ENCODE data around the gene GTF2H2.
"Not testable (repeated sequence)": the region's sequence is repeated elsewhere in the genome, so short reads cannot be mapped to it uniquely, and the experiment has no call there.

GTF2H2 gene

DNA sequence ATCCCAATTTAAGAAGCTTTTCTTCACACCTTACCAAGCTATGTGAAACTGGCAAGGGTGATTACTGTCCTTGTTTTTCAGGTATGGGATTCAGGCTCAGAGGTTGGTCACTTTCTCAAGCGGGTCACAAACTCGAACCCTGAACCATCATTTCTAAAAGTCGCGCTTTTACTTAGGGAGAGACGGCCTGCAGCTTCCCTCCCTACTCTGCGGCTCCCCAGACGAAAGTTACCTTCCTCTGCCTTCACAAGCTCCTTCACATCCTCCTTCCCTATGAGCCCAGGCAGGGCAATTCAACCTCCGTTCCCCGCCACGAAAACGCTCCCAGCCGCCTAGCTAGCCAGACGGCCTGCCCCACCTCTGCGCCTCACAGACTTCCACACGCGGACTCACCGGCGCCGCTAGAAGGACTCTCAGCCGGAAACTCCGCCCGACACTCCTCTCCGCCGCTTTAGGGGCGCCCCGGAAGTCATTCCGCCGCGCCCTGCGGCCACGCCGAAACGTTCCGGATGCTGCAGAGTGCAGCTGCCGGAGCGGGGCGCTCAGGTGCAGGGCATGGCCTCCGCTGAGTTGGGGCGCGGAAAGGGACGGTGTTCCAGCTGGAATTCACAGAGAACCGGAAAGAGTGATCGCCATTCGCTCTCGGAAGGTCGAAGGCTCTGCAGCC, at the start of gene GTF2H2:
Gene GTF2H2, minus strand, starts transcription at position 415 of the 667 bp plus-strand sequence. CDS start 4,913 bp downstream, outside the sequence.
- not testable (repeated sequence) for DNase-seq (ENCODE audit: low spot score)

- DNase-seq (ENCODE audit: low spot score): not testable (repeated sequence)
Observed at GRCh38 chr5:71109730-71110275, 42.3 kb upstream of the GTF2H2 start.

- DNase-seq (ENCODE audit: low spot score): not testable (repeated sequence)
Observed at GRCh38 chr5:71099996-71100395, 32.5 kb upstream of the GTF2H2 start.

GRCh38 chr5:71097930-71098203, 30.4 kb upstream of the GTF2H2 start:
- DNase-seq (ENCODE audit: low spot score): not testable (repeated sequence)

- not testable (repeated sequence) for DNase-seq (ENCODE audit: low spot score)
Observed at GRCh38 chr5:71097173-71097929, 29.9 kb upstream of the GTF2H2 start.

- not testable (repeated sequence) for DNase-seq (ENCODE audit: low spot score)
Observed at GRCh38 chr5:71089773-71090172, 22.3 kb upstream of the GTF2H2 start.

DNA sequence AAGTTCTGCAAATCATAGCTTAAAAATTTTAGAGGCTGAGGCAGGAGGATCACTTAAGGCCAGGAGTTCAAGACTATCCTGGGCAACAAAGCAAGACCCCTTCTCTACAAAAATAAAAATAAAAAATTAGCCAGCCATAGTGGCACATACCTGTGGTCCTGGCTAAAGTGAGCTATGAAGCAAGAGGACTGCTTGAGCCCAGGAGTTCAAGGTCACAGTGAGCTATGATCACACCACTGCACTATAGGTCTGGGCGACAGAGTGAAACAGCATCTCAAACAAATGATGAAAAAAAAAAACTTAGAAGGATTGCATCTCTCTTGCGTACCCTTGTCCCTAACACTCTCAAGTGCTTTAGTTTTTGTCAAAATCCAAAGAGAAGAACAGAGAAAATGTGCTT, 21.3 kb upstream of the GTF2H2 start:
- DNase-seq (ENCODE audit: low spot score): not testable (repeated sequence)

DNA sequence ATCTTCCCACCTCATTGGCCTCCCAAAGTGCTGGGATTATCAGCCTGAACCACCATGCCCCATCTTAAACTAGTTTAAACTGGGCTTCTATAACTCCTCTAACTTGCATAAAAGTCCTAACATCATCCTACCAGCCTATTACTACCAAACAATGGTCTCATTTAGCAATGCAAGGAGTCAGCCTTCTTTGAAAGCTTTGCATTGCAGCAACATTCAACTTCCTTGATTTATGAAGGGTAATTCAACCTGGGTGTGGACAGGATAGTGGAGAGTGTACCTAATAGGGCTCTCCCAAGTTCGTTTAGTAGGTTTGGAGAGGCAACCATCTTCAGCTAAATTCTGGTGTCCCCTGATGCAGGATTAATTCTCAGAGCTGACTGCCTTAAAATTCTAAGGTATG, 18.7 kb upstream of the GTF2H2 start:
- not testable (repeated sequence) for DNase-seq (ENCODE audit: low spot score)

DNA sequence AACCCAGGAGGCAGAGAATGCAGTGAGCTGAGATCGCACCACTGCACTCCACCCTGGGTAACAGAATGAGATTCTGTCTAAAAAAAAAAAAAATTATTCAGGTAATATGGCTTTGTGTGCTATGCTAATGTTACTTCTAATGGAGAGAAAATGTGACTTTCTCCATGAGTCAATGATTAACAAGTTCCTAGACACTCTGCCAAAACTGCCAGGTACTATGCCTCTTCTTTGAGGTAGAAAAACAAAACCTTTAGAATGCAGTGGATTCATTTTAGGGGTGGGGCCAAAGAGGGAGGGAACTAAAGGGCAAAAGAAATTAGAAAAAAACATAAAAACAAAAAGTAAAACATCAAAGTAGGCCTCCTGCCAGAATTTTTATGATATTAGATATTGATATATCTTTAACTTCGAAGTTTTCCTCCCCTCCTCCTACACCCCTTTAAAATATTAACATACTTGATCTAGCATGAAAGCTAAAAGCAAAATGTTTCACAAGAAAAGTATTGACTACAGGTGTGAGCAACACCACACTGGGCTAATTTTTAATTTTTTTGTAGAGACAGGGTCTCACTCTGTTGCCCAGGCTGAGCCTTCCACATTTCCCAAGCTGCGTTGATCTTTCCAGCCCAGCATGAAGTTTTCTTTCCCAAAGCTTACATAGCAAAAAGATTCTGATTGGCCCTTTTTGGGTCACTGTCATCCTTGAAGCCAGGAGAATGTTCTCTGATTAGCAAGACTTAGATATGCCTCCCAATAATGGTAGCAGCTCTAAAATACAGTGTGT, 17.0 kb upstream of the GTF2H2 start:
- DNase-seq (ENCODE audit: low spot score): not testable (repeated sequence)

DNA sequence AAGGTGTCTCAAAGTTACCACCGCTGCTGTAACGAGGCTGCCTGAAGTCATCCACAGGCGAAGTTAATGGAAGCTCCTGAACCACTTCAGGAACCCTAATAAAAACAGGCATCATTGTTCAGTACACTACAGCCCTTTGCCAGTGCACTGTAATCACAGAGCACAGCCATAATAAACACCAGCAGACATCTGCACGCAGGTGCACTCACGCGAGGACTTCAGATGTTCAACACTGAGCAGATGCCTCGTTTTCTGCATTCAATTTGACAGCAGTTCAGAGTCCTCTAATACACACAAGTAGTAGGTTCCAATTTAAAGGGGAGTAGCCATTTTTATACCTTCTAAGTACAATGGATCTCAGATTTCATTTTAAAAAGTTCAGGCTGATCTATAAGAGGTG, 15.4 kb upstream of the GTF2H2 start:
- DNase-seq (ENCODE audit: low spot score): not testable (repeated sequence)

DNA sequence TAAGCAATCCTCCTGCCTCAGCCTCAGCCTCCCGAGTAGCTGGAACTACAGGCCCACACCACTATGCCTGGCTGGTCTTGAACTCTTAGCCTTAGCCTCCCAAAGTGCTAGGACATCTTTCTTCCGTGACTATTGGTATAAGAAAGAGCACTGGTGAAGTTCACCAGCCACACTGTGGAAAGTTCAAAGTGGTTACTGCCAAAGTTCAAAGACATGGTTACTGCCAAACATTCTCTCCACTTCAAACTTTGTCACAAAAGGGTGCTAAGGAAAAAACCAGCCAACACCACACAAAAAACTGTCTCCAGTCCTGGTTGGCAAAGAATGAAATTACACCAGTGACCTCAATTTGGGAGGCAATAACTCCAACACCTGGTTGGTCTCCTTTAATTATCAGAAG, 14.9 kb upstream of the GTF2H2 start:
- not testable (repeated sequence) for DNase-seq (ENCODE audit: low spot score)

DNA sequence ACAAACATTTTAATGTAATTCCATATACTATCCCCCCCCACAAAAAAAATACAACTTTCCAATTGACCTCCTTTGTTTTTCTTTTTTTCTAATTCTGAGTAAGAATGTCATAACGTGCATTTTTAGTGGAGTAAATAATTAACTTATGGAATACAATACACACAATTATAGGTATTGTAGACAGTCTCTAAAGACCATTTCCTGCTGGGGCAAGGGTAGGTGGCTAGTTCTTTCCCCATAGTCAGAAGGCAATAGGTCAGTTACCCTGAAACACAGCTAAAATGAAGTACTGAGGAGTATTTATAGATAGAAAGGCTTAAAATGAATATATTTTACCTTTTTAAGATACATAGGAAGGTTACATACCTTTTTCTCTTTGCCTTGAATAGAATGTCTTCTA, 6.2 kb downstream of the GTF2H2 start:
- not testable (repeated sequence) for DNase-seq (ENCODE audit: low spot score)

- not testable (repeated sequence) for DNase-seq (ENCODE audit: low spot score)
Observed at GRCh38 chr5:71059426-71059825, 8.1 kb downstream of the GTF2H2 start.

DNA sequence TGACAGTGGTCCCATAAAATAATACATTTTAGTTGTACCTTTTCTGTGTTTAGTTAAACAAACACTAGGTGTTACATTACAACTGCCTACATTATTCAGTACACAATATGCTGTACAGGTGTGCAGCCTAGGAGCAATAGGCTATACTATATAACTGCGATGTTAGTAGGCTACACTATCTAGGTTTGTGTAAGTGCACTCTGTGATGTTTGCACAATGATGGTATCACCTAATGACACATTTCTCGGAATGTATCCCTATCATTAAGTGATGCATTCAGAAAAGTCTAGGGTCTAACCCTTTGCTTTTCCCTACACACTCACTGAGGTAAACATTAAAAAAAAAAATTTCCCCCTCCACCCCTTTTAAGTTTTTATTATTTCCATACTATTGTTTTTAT, 22.7 kb downstream of the GTF2H2 start:
- not testable (repeated sequence) for DNase-seq (ENCODE audit: low spot score)

- not testable (repeated sequence) for DNase-seq (ENCODE audit: low spot score)
Observed at GRCh38 chr5:71044128-71044527, 23.3 kb downstream of the GTF2H2 start.

DNA sequence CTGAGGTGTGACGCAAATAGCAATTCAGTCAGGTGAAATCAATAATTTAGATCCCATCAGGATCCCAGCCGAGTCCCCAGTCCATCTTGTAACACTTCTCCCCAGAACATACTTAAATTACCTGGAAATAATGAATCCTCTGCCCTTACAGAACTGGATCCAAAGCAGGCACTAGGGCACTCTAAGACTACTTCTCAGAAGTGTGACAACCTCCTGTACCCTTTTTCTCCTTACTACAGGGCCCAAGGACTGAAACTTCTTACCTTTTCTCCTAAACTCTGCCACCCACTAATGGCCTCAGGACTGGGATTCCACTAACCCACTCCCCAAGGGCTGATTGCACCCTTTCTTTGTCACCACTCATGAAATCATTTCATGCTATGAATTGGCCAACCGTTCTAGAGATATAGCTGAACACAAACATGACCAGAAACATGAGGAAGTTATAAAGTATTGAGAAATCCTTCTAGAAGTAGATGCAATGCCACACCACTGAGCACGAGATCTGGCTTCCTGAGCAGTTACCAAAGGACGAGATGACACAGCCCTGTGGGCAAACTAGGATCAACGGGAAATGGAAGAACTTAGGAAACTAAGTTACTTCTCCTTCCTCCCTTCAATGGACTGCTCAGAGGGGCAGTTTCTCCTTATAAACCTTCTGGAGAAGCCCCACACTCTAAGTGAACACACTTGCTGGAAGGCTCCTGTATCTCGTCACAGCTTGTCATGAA, 36.3 kb downstream of the GTF2H2 start:
- not testable (repeated sequence) for DNase-seq (ENCODE audit: low spot score)

GRCh38 chr5:71025289-71025953, 42.1 kb downstream of the GTF2H2 start, which contains the start of gene NAIP:
TSS of gene NAIP (minus strand) at chr5:71025339. CDS start at chr5:71012915, 12,424 bp downstream.
- DNase-seq (ENCODE audit: low spot score): not testable (repeated sequence)

DNA sequence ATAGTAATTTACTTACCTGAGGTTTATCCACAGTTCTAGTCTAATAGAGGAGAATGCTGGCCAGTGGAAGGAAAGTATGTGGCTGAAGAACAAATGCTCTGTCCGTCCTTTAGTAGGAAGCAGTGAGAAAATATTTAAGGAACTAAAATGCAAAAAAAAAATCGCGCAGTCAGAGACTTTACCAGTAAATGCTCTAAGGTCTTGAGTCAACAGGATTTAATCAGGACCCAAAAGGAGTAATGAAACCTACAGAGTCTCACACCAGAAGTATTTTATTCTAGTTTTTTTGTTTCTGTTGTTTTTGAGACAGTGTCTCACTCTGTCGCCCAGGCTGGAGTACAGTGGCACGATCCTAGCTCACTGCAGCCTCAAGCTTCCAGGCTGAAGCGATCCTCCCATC, 46.8 kb downstream of the GTF2H2 start:
- DNase-seq (ENCODE audit: low spot score): not testable (repeated sequence)

DNA sequence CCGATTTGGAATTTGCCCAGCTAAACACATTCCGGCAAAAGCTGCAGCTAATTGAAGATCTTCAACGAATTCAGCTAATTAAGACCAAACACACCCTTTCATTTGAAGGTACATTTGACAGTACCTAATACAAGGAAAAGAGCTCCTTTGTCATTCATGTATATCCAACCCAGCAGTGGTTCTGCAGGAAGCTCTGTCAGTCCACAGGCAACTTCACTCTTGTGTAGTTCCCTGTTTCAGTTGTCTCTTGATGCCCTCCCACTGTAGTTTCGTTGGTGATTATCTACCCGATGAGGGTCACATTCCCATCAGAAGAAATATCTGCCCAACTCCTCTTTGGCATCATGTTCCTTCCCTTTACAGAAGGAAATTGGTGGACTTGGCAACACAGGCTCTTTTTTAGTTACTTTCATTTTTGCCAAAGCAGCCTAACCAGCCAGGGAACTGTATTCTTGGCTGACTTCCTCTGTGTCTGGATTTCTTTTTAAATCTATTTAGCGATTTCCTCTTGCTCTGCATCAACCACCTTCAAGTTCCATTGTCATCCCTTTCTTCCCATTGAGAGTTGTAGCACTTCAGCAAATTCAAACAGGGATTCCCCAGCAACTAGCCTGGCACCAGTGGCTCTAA, 49.0 kb downstream of the GTF2H2 start:
- DNase-seq (ENCODE audit: low spot score): not testable (repeated sequence)

DNA sequence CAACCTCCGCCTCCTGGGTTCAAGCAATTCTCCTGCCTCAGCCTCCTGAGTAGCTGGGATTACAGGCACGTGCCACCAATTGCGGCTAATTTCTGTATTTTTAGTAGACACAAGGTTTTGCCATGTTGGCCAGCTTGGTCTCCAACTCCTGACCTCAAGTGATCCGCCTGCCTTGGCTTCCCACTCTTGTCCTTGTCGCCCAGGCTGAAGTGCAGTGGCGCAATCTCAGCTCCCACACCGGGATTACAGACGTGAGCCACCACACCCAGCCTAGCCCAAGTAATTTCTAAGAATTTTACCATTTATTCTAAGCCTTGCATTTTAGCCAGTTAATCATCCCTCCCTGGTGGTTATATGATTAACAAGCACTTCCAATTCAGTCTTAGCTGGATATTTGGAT, 53.3 kb downstream of the GTF2H2 start:
- DNase-seq (ENCODE audit: low spot score): no peak

GRCh38 chr5:71013575-71013974, 53.9 kb downstream of the GTF2H2 start:
- no peak for DNase-seq (ENCODE audit: low spot score)

Data from CD4-positive, alpha-beta T cell treated with Interleukin-2 at 100 ng/mL for 4 hours (primary cell).